Stimulated activated CD4-positive, alpha-beta T cell treated with anti-CD3 and anti-CD28 coated beads, TNF-alpha, amount 100 ng/mL, for 24 hours (primary cell): ENCODE data around the gene ADRA1B.
A peak's percentile ranks its signal among the peaks of the same experiment; 100 is the strongest.

Experiments used
- DNase-seq, 3 experiments: peaks; one replicate each; pipeline ENCODE4 v3.0.0-alpha.2; 2020; ENCODE audit warnings: low read depth in 3 of 3

Gene ADRA1B

DNA sequence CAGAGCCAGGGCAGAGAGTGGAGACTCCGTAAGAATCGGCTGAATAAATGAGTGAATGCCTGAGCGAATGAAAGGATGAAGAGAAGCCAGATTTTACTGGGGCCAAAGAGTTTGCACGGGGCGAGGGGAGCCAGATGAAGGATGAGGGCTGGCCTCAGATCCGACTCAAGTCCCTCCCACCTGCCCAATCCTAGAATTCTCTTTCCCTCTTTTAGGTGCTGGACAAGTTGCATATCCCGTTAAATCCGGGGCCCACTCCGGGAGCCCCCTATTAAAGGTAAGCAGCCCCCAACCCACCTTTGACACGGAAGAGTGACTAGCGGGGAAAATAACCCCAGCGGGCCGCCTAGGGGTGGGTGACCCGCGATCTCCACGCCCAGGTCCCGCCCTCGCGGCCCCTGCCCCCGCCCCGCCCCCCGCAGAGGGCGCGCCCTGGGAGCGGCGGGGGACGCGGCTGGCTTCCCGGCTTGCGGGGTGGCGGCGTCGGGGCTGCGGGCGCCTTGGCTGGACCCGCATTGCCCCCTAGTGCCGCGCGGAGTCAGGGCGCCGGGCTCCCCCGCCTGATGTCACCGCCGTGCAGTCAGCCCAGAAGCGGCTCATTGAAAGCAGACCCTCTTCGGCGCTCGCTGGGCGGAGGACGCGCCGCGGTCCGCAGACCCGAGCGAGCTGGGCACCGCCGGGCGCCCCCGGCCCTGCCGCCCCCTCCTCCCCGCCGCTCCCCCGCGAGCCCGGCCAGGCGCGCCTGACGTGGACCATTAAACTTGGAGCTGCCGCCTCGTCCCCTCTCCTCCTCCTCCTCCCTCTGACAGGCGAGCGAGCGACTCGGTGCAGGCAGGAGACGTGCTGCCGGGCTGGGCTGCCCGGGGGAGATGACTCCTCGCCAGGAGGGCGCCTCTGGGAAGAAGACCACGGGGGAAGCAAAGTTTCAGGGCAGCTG lies at the start of gene ADRA1B:
ADRA1B (plus strand) TSS at position 579 of the 937 bp plus-strand sequence. CDS start 424 bp downstream, outside the sequence.
- peak; percentile 13 to 57 (median 39) for DNase-seq

GRCh38 chr5:159873680-159874079 lies 42.6 kb upstream of the ADRA1B start:
- no peak for DNase-seq

DNA sequence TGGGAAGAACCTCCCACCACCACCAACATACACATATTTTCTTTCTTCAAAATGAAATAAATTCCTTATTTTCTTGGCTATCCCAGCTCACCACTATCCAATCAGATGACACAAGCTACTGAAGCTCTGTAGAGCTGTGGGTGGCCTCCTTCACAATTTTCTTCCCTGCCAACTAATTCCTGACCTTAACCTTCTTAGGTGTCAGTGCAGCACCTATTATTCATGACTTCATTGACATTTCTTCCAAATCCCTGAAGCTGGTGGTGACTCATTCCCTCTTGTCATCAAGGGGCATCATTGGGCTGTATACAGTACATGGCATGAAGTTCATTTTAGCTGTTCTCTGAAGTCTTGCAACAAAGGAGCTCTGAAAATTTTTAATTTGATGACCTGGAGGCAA lies 42.0 kb upstream of the ADRA1B start:
- DNase-seq, result no peak

- DNase-seq, result no peak
These were observed 39.3 kb upstream of the ADRA1B start for GRCh38 chr5:159877016-159877415.

DNA sequence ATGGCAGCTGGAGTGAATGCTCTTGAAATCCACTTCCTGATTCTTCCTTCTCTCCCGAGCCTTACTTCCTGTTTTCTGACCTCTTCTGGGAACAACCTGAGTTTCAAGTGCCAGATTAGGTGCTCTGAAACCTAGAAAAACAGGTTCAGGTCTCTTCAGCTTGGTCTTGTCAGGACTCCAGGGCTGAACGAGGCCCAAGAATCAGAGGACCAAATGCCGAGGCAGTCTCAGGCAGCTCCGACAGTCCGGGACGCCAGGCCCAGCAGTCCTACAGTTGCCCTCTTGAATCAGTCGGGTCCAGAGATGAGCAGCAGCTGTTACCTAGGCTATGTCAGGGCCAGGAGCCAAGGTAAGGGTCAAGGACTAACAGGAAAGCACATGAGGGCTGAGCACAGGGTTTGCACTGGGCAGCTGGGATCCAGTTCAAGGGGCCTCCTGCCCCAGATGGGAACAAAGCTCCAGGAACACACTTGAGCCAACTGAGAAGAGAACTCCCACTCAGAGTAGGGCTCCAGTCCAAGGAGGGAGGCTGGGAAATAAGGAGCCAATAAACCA lies 38.3 kb upstream of the ADRA1B start:
- no peak for DNase-seq

- no peak for DNase-seq
These were observed 37.3 kb upstream of the ADRA1B start for GRCh38 chr5:159878988-159879471.

- no peak for DNase-seq
These were observed 35.6 kb upstream of the ADRA1B start for GRCh38 chr5:159880676-159881075.

GRCh38 chr5:159881967-159882366 lies 34.3 kb upstream of the ADRA1B start:
- DNase-seq, result no peak

GRCh38 chr5:159883522-159883950 lies 32.7 kb upstream of the ADRA1B start:
- no peak for DNase-seq

DNA sequence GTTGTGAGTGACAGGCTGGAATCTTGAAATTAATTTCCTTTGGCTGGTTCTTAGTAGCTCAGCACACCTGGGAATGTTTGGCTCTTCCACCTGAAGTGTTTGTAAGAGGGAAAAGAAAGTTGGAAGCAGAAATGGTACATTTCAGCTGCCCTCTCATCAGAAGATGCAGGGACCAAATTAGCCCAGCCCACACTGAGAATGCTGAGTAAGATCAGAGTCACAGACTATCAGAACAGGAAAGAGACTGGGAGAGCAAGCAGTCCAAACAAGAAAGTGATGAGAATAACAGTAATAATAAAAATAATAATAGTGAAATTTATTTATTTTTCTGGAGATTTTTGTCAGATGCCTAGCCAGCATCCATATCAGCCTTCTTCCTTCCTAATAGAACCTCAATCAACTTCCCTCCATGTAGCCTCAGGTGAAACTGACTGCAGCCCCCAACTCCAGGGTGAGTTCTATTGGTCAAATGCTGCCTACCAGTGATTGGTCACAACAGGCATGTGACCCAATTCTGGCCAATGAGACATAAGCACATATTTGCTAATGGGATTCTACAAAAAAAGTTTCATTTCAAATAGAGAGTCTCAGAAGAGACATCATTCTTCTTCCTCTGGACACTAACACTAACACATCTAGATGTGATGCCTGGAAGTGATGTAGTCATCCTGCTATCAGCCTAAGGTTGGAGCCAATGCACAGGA lies 31.2 kb upstream of the ADRA1B start:
- no peak for DNase-seq

DNA sequence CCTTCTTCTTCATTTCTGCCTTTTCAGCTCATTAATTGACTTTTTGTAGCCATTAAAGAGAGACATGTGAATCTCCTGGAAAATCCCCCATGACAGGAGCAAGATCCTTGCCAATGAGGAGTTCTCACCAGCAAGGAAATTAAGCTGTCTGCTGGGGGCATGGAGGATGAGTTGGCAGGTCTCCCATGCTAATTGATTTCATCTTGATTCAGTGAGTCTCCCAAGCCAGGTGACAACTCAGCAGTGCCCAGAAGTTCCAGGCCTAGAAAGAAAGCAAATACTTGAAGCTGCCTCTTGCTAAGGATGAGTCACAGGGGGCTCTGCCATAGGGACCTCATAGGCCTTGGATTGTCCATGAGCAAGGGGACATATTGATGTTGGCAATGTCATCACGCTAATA lies 30.0 kb upstream of the ADRA1B start:
- no peak for DNase-seq

DNA sequence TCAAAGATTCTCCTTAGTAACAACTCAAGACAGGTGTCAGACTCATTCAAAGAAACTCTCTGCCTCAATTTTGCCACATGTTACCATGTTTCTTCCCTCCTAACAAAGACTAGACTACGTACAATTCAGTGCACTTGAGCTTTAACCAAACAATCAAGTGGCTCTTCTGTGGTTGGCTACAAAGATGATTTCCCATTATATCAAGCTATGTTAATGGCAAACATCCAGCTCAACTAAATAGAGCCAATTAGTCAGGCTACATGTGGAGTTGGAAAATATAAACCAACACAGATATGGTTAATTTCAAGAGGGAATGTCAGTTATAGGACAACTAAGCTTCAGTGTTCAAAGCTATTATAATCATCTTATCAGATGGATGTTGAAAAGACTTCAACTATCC lies 29.2 kb upstream of the ADRA1B start:
- DNase-seq, result no peak

- no peak for DNase-seq
These were observed 27.4 kb upstream of the ADRA1B start for GRCh38 chr5:159888860-159889259.

- no peak for DNase-seq
These were observed 26.1 kb upstream of the ADRA1B start for GRCh38 chr5:159890141-159890540.

GRCh38 chr5:159891371-159891770 lies 24.9 kb upstream of the ADRA1B start:
- DNase-seq, result no peak

DNA sequence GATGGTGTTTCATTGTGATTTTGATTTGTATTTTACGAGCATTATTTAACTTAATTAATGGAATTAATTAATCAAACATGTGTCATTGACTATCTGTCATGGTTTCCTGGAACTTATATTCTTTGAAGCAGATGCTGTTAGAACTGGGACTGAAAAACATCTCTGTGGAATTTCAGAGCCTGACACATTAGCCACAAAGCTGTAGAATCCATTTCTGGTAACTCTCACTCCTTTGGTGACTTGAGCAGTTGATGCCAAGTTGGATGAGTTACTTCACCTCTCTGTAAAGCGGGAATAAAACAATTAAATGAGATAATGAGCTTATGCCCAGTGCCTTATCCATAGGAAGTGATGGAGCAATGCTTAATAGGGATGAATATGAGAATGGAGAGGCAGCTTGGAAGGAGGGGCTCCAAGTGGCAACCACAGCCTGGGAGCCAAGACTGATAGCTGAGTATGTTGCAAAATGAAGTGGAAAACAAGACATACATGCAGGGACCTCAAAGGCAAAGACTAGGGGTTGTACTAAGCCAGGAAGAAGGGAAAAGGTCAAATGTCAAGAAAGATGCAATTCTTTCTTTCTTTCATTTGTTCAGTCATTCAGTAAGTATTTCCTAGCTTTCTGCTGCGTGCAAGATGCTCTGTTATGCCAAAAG lies 23.1 kb upstream of the ADRA1B start:
- DNase-seq, result no peak

DNA sequence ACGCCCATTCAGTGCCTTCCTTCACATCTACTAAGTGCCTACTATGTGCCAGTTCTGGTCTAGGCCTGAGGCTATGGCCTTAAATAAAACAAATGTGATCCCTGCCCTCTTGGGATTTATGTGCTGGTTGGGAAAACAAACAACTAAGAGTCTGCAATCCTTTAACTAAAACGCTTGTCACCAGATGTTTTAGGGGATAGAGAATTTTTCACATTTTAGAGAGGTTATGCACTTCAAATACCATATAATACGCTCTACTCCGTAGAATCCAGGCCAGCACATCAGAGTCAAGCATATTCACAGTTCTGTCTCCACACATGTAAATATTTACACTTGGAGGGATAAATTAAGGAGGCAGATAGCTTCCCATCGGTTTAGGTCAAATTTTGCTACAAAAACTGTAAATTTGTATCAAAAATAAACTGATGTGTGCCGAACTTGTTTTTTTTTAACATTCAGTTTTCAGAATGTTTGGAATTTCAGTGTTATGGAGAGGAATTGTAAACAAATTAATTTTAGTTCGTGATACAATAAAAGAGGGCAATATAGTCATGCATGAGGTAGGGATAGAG lies 22.0 kb upstream of the ADRA1B start:
- DNase-seq, result no peak

DNA sequence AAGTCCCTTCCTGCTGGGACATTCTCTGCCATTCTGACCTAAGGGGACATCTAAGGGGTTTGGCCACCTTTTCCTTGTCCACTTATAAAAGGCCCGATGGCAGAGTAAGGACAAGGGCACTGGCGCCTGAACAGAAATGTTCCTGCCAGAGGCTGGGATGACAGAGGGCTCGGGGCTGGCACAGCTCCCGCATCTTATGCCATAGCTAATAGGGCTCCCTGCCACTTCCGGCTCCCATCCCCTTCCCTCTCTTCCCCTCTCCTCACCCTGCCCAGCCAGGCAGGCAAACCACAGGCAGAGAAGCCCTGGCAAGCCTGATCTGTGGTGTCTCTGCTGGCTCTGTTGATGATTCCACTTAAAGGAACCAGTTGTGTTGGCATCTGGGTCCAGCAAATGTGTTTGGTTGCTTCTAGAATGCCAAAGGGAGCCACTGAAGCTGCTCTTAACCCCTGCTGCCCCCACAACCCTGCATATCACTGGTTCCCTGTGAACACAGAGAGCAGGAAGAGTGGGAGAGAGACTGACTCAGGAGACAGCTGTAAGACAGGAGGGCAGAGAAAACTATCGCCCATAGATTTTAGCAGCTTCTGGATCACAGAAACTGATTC lies 18.4 kb upstream of the ADRA1B start:
- DNase-seq, result no peak

- no peak for DNase-seq
These were observed 16.9 kb upstream of the ADRA1B start for GRCh38 chr5:159899067-159900049.

DNA sequence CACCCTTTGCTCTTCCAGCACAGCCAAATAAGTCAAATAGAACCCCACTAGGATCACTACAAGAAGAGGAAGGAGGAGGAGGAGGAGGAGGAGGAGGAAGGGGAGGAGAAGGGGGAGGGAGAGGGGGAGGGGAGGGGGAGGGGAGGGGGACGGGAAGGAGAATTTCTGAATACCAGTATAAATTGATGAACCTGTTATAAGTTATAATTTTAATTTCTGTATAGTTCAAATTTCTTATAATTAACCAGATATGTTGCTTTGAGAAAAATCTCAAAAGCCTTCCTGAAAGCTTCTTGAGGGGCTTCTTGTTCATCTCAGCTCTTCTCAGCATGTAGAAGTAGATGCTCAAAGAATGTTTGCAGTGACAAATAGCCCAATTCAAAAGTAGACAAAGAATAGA lies 15.0 kb upstream of the ADRA1B start:
- DNase-seq, result no peak
